ENCODE results near the gene RBFOX2. TPM values are rescaled to one million over a fixed set of nuclear protein-coding genes. Genes with fewer than 3 reads are reported as not detected.
A peak's percentile ranks its signal among the peaks of the same experiment; 100 is the strongest.

The RBFOX2 gene
- total and polyA plus RNA-seq, 4 donors: 139 to 178 (median 153) TPM

GRCh38 chr22:35854334-35854733 is 174.3 kb downstream of the RBFOX2 start:
- no peak for DNase-seq (ENCODE audit: low read depth in 4 of 6, low spot score in 6 of 6)
- H3K4me3 ChIP-seq (ENCODE audit: low read depth, low read length): no peak overlapping the region
- no peaks in the 10 kb centered on the region for H3K27me3 ChIP-seq (ENCODE audit: control insufficient read depth, insufficient read depth, low read length)
- no peaks in the 10 kb centered on the region for H3K4me1 ChIP-seq (ENCODE audit: control insufficient read depth, insufficient read depth, low read length)
- no peak overlapping the region for H3K27ac ChIP-seq (ENCODE audit: low read depth, low read length)
- no peaks in the 10 kb centered on the region for H3K36me3 ChIP-seq (ENCODE audit: control insufficient read depth, insufficient read depth, low read length)
- no peaks in the 10 kb centered on the region for H3K9me3 ChIP-seq (ENCODE audit: control insufficient read depth, insufficient read depth, low read length)
- no CpG with 5 or more reads among the region's 2 CpGs for WGBS (ENCODE audit: insufficient coverage)

- no peaks in the 10 kb centered on the region for H3K27me3 ChIP-seq (ENCODE audit: control insufficient read depth, insufficient read depth, low read length)
- no peaks in the 10 kb centered on the region for H3K36me3 ChIP-seq (ENCODE audit: control insufficient read depth, insufficient read depth, low read length)
- DNase-seq (ENCODE audit: low read depth in 4 of 6, low spot score in 6 of 6): no peak
- no peaks in the 10 kb centered on the region for H3K4me1 ChIP-seq (ENCODE audit: control insufficient read depth, insufficient read depth, low read length)
- H3K4me3 ChIP-seq (ENCODE audit: low read depth, low read length): no peak overlapping the region
- no peak overlapping the region for H3K27ac ChIP-seq (ENCODE audit: low read depth, low read length)
- H3K9me3 ChIP-seq (ENCODE audit: control insufficient read depth, insufficient read depth, low read length): no peaks in the 10 kb centered on the region
These were observed 176.5 kb downstream of the RBFOX2 start for GRCh38 chr22:35852076-35852475.

- no peak for DNase-seq (ENCODE audit: low read depth in 4 of 6, low spot score in 6 of 6)
- no peaks in the 10 kb centered on the region for H3K36me3 ChIP-seq (ENCODE audit: control insufficient read depth, insufficient read depth, low read length)
- no peaks in the 10 kb centered on the region for H3K27me3 ChIP-seq (ENCODE audit: control insufficient read depth, insufficient read depth, low read length)
- H3K4me3 ChIP-seq (ENCODE audit: low read depth, low read length): no peak overlapping the region
- no CpG with 5 or more reads among the region's 5 CpGs for WGBS (ENCODE audit: insufficient coverage)
- no peak overlapping the region for H3K27ac ChIP-seq (ENCODE audit: low read depth, low read length)
- no peaks in the 10 kb centered on the region for H3K4me1 ChIP-seq (ENCODE audit: control insufficient read depth, insufficient read depth, low read length)
- H3K9me3 ChIP-seq (ENCODE audit: control insufficient read depth, insufficient read depth, low read length): no peaks in the 10 kb centered on the region
These were observed 177.8 kb downstream of the RBFOX2 start for GRCh38 chr22:35850831-35851230.

- DNase-seq (ENCODE audit: low read depth in 4 of 6, low spot score in 6 of 6): no peak
- no CpG with 5 or more reads among the region's 1 CpG for WGBS (ENCODE audit: insufficient coverage)
- Histone ChIP-seq H3K27ac (ENCODE audit: low read depth, low read length) (no peak overlapping the region), H3K4me3 (ENCODE audit: low read depth, low read length) (no peak overlapping the region), H3K9me3 (ENCODE audit: control insufficient read depth, insufficient read depth, low read length) (no peaks in the 10 kb centered on the region), H3K36me3 (ENCODE audit: control insufficient read depth, insufficient read depth, low read length) (no peaks in the 10 kb centered on the region), H3K27me3 (ENCODE audit: control insufficient read depth, insufficient read depth, low read length) (no peaks in the 10 kb centered on the region), H3K4me1 (ENCODE audit: control insufficient read depth, insufficient read depth, low read length) (no peaks in the 10 kb centered on the region)
These were observed 181.8 kb downstream of the RBFOX2 start for GRCh38 chr22:35846804-35847203.

- WGBS (ENCODE audit: insufficient coverage): 92% methylated on average over 2 of the region's 2 CpGs
- Histone ChIP-seq H3K9me3 (ENCODE audit: control insufficient read depth, insufficient read depth, low read length) (no peaks in the 10 kb centered on the region), H3K4me1 (ENCODE audit: control insufficient read depth, insufficient read depth, low read length) (no peaks in the 10 kb centered on the region), H3K36me3 (ENCODE audit: control insufficient read depth, insufficient read depth, low read length) (no peaks in the 10 kb centered on the region), H3K4me3 (ENCODE audit: low read depth, low read length) (no peak overlapping the region), H3K27ac (ENCODE audit: low read depth, low read length) (no peak overlapping the region), H3K27me3 (ENCODE audit: control insufficient read depth, insufficient read depth, low read length) (no peaks in the 10 kb centered on the region)
- DNase-seq (ENCODE audit: low read depth in 4 of 6, low spot score in 6 of 6): no peak
These were observed 183.7 kb downstream of the RBFOX2 start for GRCh38 chr22:35844886-35845285.

GRCh38 chr22:35842954-35843353 is 185.7 kb downstream of the RBFOX2 start:
- no peaks in the 10 kb centered on the region for H3K36me3 ChIP-seq (ENCODE audit: control insufficient read depth, insufficient read depth, low read length)
- WGBS (ENCODE audit: insufficient coverage): 13% methylated on average over 1 of the region's 2 CpGs
- no peaks in the 10 kb centered on the region for H3K4me1 ChIP-seq (ENCODE audit: control insufficient read depth, insufficient read depth, low read length)
- H3K4me3 ChIP-seq (ENCODE audit: low read depth, low read length): no peak overlapping the region
- H3K9me3 ChIP-seq (ENCODE audit: control insufficient read depth, insufficient read depth, low read length): no peaks in the 10 kb centered on the region
- H3K27me3 ChIP-seq (ENCODE audit: control insufficient read depth, insufficient read depth, low read length): no peaks in the 10 kb centered on the region
- no peak overlapping the region for H3K27ac ChIP-seq (ENCODE audit: low read depth, low read length)
- DNase-seq (ENCODE audit: low read depth in 4 of 6, low spot score in 6 of 6): no peak

- Histone ChIP-seq H3K4me3 (ENCODE audit: low read depth, low read length) (no peak overlapping the region), H3K27ac (ENCODE audit: low read depth, low read length) (no peak overlapping the region), H3K4me1 (ENCODE audit: control insufficient read depth, insufficient read depth, low read length) (no peaks in the 10 kb centered on the region), H3K9me3 (ENCODE audit: control insufficient read depth, insufficient read depth, low read length) (no peaks in the 10 kb centered on the region), H3K36me3 (ENCODE audit: control insufficient read depth, insufficient read depth, low read length) (no peaks in the 10 kb centered on the region), H3K27me3 (ENCODE audit: control insufficient read depth, insufficient read depth, low read length) (no peaks in the 10 kb centered on the region)
- no CpG with 5 or more reads among the region's 1 CpG for WGBS (ENCODE audit: insufficient coverage)
- no peak for DNase-seq (ENCODE audit: low read depth in 4 of 6, low spot score in 6 of 6)
These were observed 186.1 kb downstream of the RBFOX2 start for GRCh38 chr22:35842519-35842913.

- no peak overlapping the region for H3K4me3 ChIP-seq (ENCODE audit: low read depth, low read length)
- no peaks in the 10 kb centered on the region for H3K4me1 ChIP-seq (ENCODE audit: control insufficient read depth, insufficient read depth, low read length)
- no peaks in the 10 kb centered on the region for H3K36me3 ChIP-seq (ENCODE audit: control insufficient read depth, insufficient read depth, low read length)
- no CpG with 5 or more reads among the region's 3 CpGs for WGBS (ENCODE audit: insufficient coverage)
- no peaks in the 10 kb centered on the region for H3K27me3 ChIP-seq (ENCODE audit: control insufficient read depth, insufficient read depth, low read length)
- no peak for DNase-seq (ENCODE audit: low read depth in 4 of 6, low spot score in 6 of 6)
- no peak overlapping the region for H3K27ac ChIP-seq (ENCODE audit: low read depth, low read length)
- H3K9me3 ChIP-seq (ENCODE audit: control insufficient read depth, insufficient read depth, low read length): no peaks in the 10 kb centered on the region
These were observed 186.6 kb downstream of the RBFOX2 start for GRCh38 chr22:35841907-35842518.

GRCh38 chr22:35840302-35840739 is 188.3 kb downstream of the RBFOX2 start:
- peak; percentile 77 to 99 (median 86) for DNase-seq (ENCODE audit: low read depth in 4 of 6, low spot score in 6 of 6)
- peak overlapping the region; percentile 83 for H3K27ac ChIP-seq (ENCODE audit: low read depth, low read length)
- H3K9me3 ChIP-seq (ENCODE audit: control insufficient read depth, insufficient read depth, low read length): no peaks in the 10 kb centered on the region
- peak overlapping the region; percentile 61 for H3K4me3 ChIP-seq (ENCODE audit: low read depth, low read length)
- H3K27me3 ChIP-seq (ENCODE audit: control insufficient read depth, insufficient read depth, low read length): no peaks in the 10 kb centered on the region
- H3K36me3 ChIP-seq (ENCODE audit: control insufficient read depth, insufficient read depth, low read length): no peaks in the 10 kb centered on the region
- H3K4me1 ChIP-seq (ENCODE audit: control insufficient read depth, insufficient read depth, low read length): no peaks in the 10 kb centered on the region
- 0% methylated on average over 1 of the region's 9 CpGs for WGBS (ENCODE audit: insufficient coverage)

- 0% methylated on average over 1 of the region's 5 CpGs for WGBS (ENCODE audit: insufficient coverage)
- Histone ChIP-seq H3K27me3 (ENCODE audit: control insufficient read depth, insufficient read depth, low read length) (no peaks in the 10 kb centered on the region), H3K27ac (ENCODE audit: low read depth, low read length) (peak overlapping the region; percentile 83), H3K4me1 (ENCODE audit: control insufficient read depth, insufficient read depth, low read length) (no peaks in the 10 kb centered on the region), H3K36me3 (ENCODE audit: control insufficient read depth, insufficient read depth, low read length) (no peaks in the 10 kb centered on the region), H3K4me3 (ENCODE audit: low read depth, low read length) (peak overlapping the region; percentile 61), H3K9me3 (ENCODE audit: control insufficient read depth, insufficient read depth, low read length) (no peaks in the 10 kb centered on the region)
- peak in 4 of 6 donors; percentile 29 to 94 (median 56) for DNase-seq (ENCODE audit: low read depth in 4 of 6, low spot score in 6 of 6)
These were observed 188.8 kb downstream of the RBFOX2 start for GRCh38 chr22:35839841-35840301.
